Endothelial cell of umbilical vein (primary cell): ENCODE data around the gene EDEM2.

ENCODE experiments used
- CTCF ChIP-seq, 2 donors: IDR thresholded peaks; 1 replicate in 1 of 2; 2 replicates in 1 of 2; pipeline ENCODE4 v1.5.1; 2011; ENCODE audit warnings: low read length in 2 of 2, mild to moderate bottlenecking in 2 of 2, moderate library complexity in 2 of 2, control low read depth in 1 of 2, inconsistent platforms in 1 of 2, low read depth in 1 of 2; ENCODE audit not compliant: insufficient read depth in 1 of 2; ENCODE audit errors: extremely low read depth in 1 of 2
- MAX ChIP-seq: IDR thresholded peaks from 2 replicates; pipeline ENCODE4 v1.6.1; 2011; ENCODE audit not compliant: insufficient read depth, insufficient read length
- POLR2A ChIP-seq: IDR thresholded peaks from 2 replicates; pipeline ENCODE4 v1.6.1; 2012; ENCODE audit warnings: low read depth, mild to moderate bottlenecking, control low read depth, low read length
- POLR2AphosphoS5 ChIP-seq: IDR thresholded peaks from 2 replicates; pipeline ENCODE4 v1.6.1; 2012; ENCODE audit warnings: low read depth, mild to moderate bottlenecking, control low read depth, low read length, moderate library complexity; ENCODE audit not compliant: insufficient read depth

GRCh38 chr20:35121186-35121585 is 25.9 kb downstream of the EDEM2 start:
- TF ChIP-seq CTCF (IDR thresholded peaks at IDR 0.05; ENCODE audit: extremely low read depth in 1 of 2, insufficient read depth in 1 of 2, low read depth in 1 of 2, low read length in 2 of 2) (no peak), POLR2A (no peak), MAX (no peak), POLR2AphosphoS5 (no peak)
